ENCODE measurements around the gene MUC4. TPM values are rescaled to one million over a fixed set of nuclear protein-coding genes. Genes with fewer than 3 reads are reported as not detected.

Gene MUC4
- total RNA-seq, 4 donors from 2014 or later = 0.27 TPM; not detected in 3

- intact Hi-C loops (cut with DNase I; ENCODE audit: low total_unique reads) = no loop called here
- TF ChIP-seq CTCF (IDR thresholded peaks at IDR 0.05 in 4 of 5, conservative IDR thresholded peaks at IDR 0.05 in 1 of 5) (no peak), POLR2A (IDR thresholded peaks at IDR 0.05) (no peak)
- ATAC-seq = no peak
- DNase-seq = no peak
- no peak overlapping the region for H3K4me3 ChIP-seq
- peaks cover 0 to 4% (median 0%) of the 10 kb centered on the region in 3 donors for H3K27me3 ChIP-seq
- H3K4me1 ChIP-seq = no peaks in the 10 kb centered on the region
- H3K9me3 ChIP-seq = no peaks in the 10 kb centered on the region
- in situ Hi-C loops (cut with MboI; ENCODE audit: low sequenced_read_pairs in 4 of 4) = loop anchor here in 3 of 4 donors (25.0 kb wide), 3 partner anchors 223 to 273 kb away; partner anchors contain the start of gene APOD (in 1 of the 3)
- H3K27ac ChIP-seq = no peak overlapping the region
- no peaks in the 10 kb centered on the region for H3K36me3 ChIP-seq
Observed at GRCh38 chr3:195834675-195835583, 23.2 kb upstream of the MUC4 start.

GRCh38 chr3:195829897-195830254 lies 18.1 kb upstream of the MUC4 start:
- Histone ChIP-seq H3K36me3 (no peaks in the 10 kb centered on the region), H3K4me3 (no peak overlapping the region), H3K9me3 (no peaks in the 10 kb centered on the region), H3K4me1 (no peaks in the 10 kb centered on the region), H3K27me3 (no peaks in the 10 kb centered on the region), H3K27ac (no peak overlapping the region)
- intact Hi-C loops (cut with DNase I; ENCODE audit: low total_unique reads) (no loop called here), in situ Hi-C loops (cut with MboI; ENCODE audit: low sequenced_read_pairs in 4 of 4) (loop anchor here in 3 of 4 donors (25.0 kb wide), 3 partner anchors 218 to 268 kb away; partner anchors contain the start of gene APOD (in 1 of the 3))
- no peak for ATAC-seq
- TF ChIP-seq POLR2A (IDR thresholded peaks at IDR 0.05) = no peak
- TF ChIP-seq CTCF (IDR thresholded peaks at IDR 0.05 in 4 of 5, conservative IDR thresholded peaks at IDR 0.05 in 1 of 5) = no peak
- DNase-seq = no peak

GRCh38 chr3:195828762-195829161 lies 17.0 kb upstream of the MUC4 start:
- ATAC-seq (no peak), DNase-seq (no peak)

More at GRCh38 chr3:195828762-195829161, 17.0 kb upstream of the MUC4 start:
- no peak for TF ChIP-seq POLR2A (IDR thresholded peaks at IDR 0.05)
- no peak for TF ChIP-seq CTCF (IDR thresholded peaks at IDR 0.05 in 4 of 5, conservative IDR thresholded peaks at IDR 0.05 in 1 of 5)
- Histone ChIP-seq H3K36me3 (no peaks in the 10 kb centered on the region), H3K27me3 (no peaks in the 10 kb centered on the region), H3K27ac (no peak overlapping the region), H3K4me1 (no peaks in the 10 kb centered on the region), H3K9me3 (no peaks in the 10 kb centered on the region), H3K4me3 (no peak overlapping the region)
- intact Hi-C loops (cut with DNase I; ENCODE audit: low total_unique reads) = no loop called here
- in situ Hi-C loops (cut with MboI; ENCODE audit: low sequenced_read_pairs in 4 of 4) = loop anchor here in 3 of 4 donors (25.0 kb wide), 3 partner anchors 216 to 266 kb away; partner anchors contain the start of gene APOD (in 1 of the 3)

All from gastrocnemius medialis (tissue), 4 donors.